GM13977 (cell line): Measurements from ENCODE around the gene EFHC1.

ENCODE experiments used
- DNase-seq: peaks from one replicate; pipeline ENCODE4 v3.0.0; 2012; ENCODE audit warnings: low spot score
- CTCF ChIP-seq: IDR thresholded peaks from 2 replicates; pipeline ENCODE4 v1.5.1; 2012; ENCODE audit warnings: mild to moderate bottlenecking, control low read depth; ENCODE audit not compliant: insufficient read depth; ENCODE audit errors: extremely low read depth, missing control alignments
- in situ Hi-C: fragments of 300-500 bp; cut with MboI; formaldehyde crosslinking; loops from one replicate; pipeline ENCODE4 v1.12.0; 2022; ENCODE audit warnings: low sequenced_read_pairs, low pct_unique_long_range_greater_than_20kb, mixed read lengths, inconsistent platforms; ENCODE audit not compliant: unreplicated experiment

EFHC1 gene

GRCh38 chr6:52415917-52416628, 4.1 kb upstream of the EFHC1 start:
- DNase-seq, result no peak
- in situ Hi-C loops, result loop anchor here (5.0 to 10.0 kb wide), 2 partner anchors 79 to 251 kb away; no protein-coding TSS in a partner anchor
- TF ChIP-seq CTCF, result no peak

- in situ Hi-C loops, result loop anchor here (5.0 to 10.0 kb wide), 2 partner anchors 78 to 251 kb away; no protein-coding TSS in a partner anchor
- DNase-seq, result peak; percentile 61
- peak; percentile 70 for TF ChIP-seq CTCF
These were observed 3.5 kb upstream of the EFHC1 start for GRCh38 chr6:52416629-52417151.

GRCh38 chr6:52417675-52418111, 2.4 kb upstream of the EFHC1 start:
- in situ Hi-C loops, result loop anchor here (5.0 to 10.0 kb wide), 2 partner anchors 77 to 250 kb away; no protein-coding TSS in a partner anchor
- no peak for TF ChIP-seq CTCF
- no peak for DNase-seq

GRCh38 chr6:52418606-52419005, 1.5 kb upstream of the EFHC1 start:
- in situ Hi-C loops, result loop anchor here (5.0 to 10.0 kb wide), 2 partner anchors 76 to 249 kb away; no protein-coding TSS in a partner anchor
- no peak for DNase-seq
- TF ChIP-seq CTCF, result no peak

GRCh38 chr6:52420668-52421358, 671 bp downstream of the EFHC1 start:
- in situ Hi-C loops, result no loop called here
- DNase-seq, result no peak

More at GRCh38 chr6:52420668-52421358, 671 bp downstream of the EFHC1 start:
- TF ChIP-seq CTCF, result no peak
